Gastrocnemius medialis (tissue), 4 donors: ENCODE data around the gene KIRREL3. TPM values are rescaled to one million over a fixed set of nuclear protein-coding genes. Genes with fewer than 3 reads are reported as not detected.

Source experiments
- ATAC-seq, 2 donors: fragments of 150-250 bp; one replicate each; pipeline ENCODE4 v1.9.1; 2016
- DNase-seq, 2 donors: peaks; one replicate each; pipeline ENCODE4 v3.0.0-alpha.2; 2019
- H3K27ac ChIP-seq, 4 donors: fragments of 200-600 bp; sonication (generic); 1 replicate in 1 of 4; 2 replicates in 3 of 4; pipeline ENCODE4 v1.5.1; 2016 to 2018; ENCODE audit warnings: mild to moderate bottlenecking in 2 of 4, moderate library complexity in 1 of 4
- H3K27me3 ChIP-seq, 3 donors: fragments of 200-600 bp; sonication (generic) in 2 of 3; 1 replicate in 1 of 3; 2 replicates in 2 of 3; pipeline versions ENCODE4 v1.5.1 to v1.6.0; 2016 to 2019; ENCODE audit warnings: mild to moderate bottlenecking in 1 of 3, moderate library complexity in 1 of 3
- H3K36me3 ChIP-seq, 2 donors: fragments of 200-600 bp; sonication (generic) in 1 of 2; one replicate each; pipeline ENCODE4 v1.5.1; 2017 to 2018
- H3K4me1 ChIP-seq, 2 donors: fragments of 200-600 bp; sonication (generic) in 1 of 2; one replicate each; pipeline ENCODE4 v1.5.1; 2016 to 2017; ENCODE audit warnings: mild to moderate bottlenecking in 2 of 2
- H3K4me3 ChIP-seq, 4 donors: fragments of 200-600 bp; sonication (generic) in 3 of 4; 1 replicate in 1 of 4; 2 replicates in 3 of 4; pipeline ENCODE4 v1.5.1; 2016 to 2019; ENCODE audit warnings: mild to moderate bottlenecking in 2 of 4
- H3K9me3 ChIP-seq, 3 donors: fragments of 200-600 bp; sonication (generic) in 2 of 3; 1 replicate in 1 of 3; 2 replicates in 2 of 3; pipeline ENCODE4 v1.5.1; 2016 to 2019
- CTCF ChIP-seq, 5 experiments: fragments of 450-650 bp in 3 of 5; fragments of 200-600 bp in 2 of 5; sonication (generic) in 2 of 5; IDR thresholded peaks in 4 of 5; conservative IDR thresholded peaks in 1 of 5; 1 replicate in 4 of 5; 2 replicates in 1 of 5; pipeline ENCODE4 v1.5.1; 2016 to 2019; ENCODE audit warnings: antibody characterized with exemption in 5 of 5, mild to moderate bottlenecking in 3 of 5, moderate library complexity in 3 of 5
- POLR2A ChIP-seq, 2 donors: fragments of 450-650 bp; IDR thresholded peaks; one replicate each; pipeline ENCODE4 v1.6.1; 2017; ENCODE audit warnings: antibody characterized with exemption in 2 of 2, mild to moderate bottlenecking in 2 of 2, moderate library complexity in 2 of 2
- in situ Hi-C, 4 donors: fragments of 200-750 bp; cut with MboI; loops; one replicate each; pipeline versions ENCODE4 v1.15.0 to v1.8.0; 2017; ENCODE audit warnings: low sequenced_read_pairs in 4 of 4
- intact Hi-C: fragments of 100-400 bp; cut with DNase I; formaldehyde crosslinking; loops from one replicate; pipeline ENCODE4 v1.15.1; 2023; ENCODE audit warnings: low total_unique reads
- total RNA-seq, 4 donors: library from RNA; depleted of rRNA; stranded (reverse); fragments of >200 nt; gene quantifications; one replicate each; pipeline versions ENCODE4 v1.1.0 to v1.2.3, GENCODE V29; 2016

The KIRREL3 gene
- total RNA-seq, 4 donors from 2014 or later = 0.10 TPM; not detected in 3

- Histone ChIP-seq H3K36me3 (no peaks in the 10 kb centered on the region), H3K4me3 (no peak overlapping the region), H3K4me1 (no peaks in the 10 kb centered on the region), H3K27ac (no peak overlapping the region), H3K27me3 (no peaks in the 10 kb centered on the region), H3K9me3 (no peaks in the 10 kb centered on the region)
- intact Hi-C loops (no loop called here), in situ Hi-C loops (no loop called here)
- TF ChIP-seq POLR2A (IDR thresholded peaks at IDR 0.05) (no peak), CTCF (IDR thresholded peaks at IDR 0.05 in 4 of 5, conservative IDR thresholded peaks at IDR 0.05 in 1 of 5) (no peak)
- ATAC-seq (no peak), DNase-seq (no peak)
These were observed 481.4 kb downstream of the KIRREL3 start for GRCh38 chr11:126518972-126519690.

- in situ Hi-C loops = no loop called here
- no peak overlapping the region for H3K27ac ChIP-seq
- H3K4me1 ChIP-seq = no peaks in the 10 kb centered on the region
- H3K9me3 ChIP-seq = no peaks in the 10 kb centered on the region
- ATAC-seq (no peak), DNase-seq (no peak)
- H3K4me3 ChIP-seq = no peak overlapping the region
- H3K36me3 ChIP-seq = no peaks in the 10 kb centered on the region
- intact Hi-C loops = no loop called here
- H3K27me3 ChIP-seq = no peaks in the 10 kb centered on the region
- TF ChIP-seq POLR2A (IDR thresholded peaks at IDR 0.05) (no peak), CTCF (IDR thresholded peaks at IDR 0.05 in 4 of 5, conservative IDR thresholded peaks at IDR 0.05 in 1 of 5) (no peak)
These were observed 482.2 kb downstream of the KIRREL3 start for GRCh38 chr11:126518071-126518971.

- no peak for ATAC-seq
- Histone ChIP-seq H3K9me3 (no peaks in the 10 kb centered on the region), H3K27ac (no peak overlapping the region), H3K4me1 (no peaks in the 10 kb centered on the region), H3K27me3 (no peaks in the 10 kb centered on the region), H3K36me3 (no peaks in the 10 kb centered on the region), H3K4me3 (no peak overlapping the region)
- in situ Hi-C loops (no loop called here), intact Hi-C loops (no loop called here)
- TF ChIP-seq CTCF (IDR thresholded peaks at IDR 0.05 in 4 of 5, conservative IDR thresholded peaks at IDR 0.05 in 1 of 5) = no peak
- DNase-seq = no peak
These were observed 485.1 kb downstream of the KIRREL3 start for GRCh38 chr11:126515501-126515900.

GRCh38 chr11:126514061-126514693 lies 486.4 kb downstream of the KIRREL3 start:
- ATAC-seq = no peak
- TF ChIP-seq POLR2A (IDR thresholded peaks at IDR 0.05) (no peak), CTCF (IDR thresholded peaks at IDR 0.05 in 4 of 5, conservative IDR thresholded peaks at IDR 0.05 in 1 of 5) (no peak)
- H3K4me1 ChIP-seq = no peaks in the 10 kb centered on the region
- DNase-seq = no peak
- H3K27ac ChIP-seq = no peak overlapping the region
- intact Hi-C loops (no loop called here), in situ Hi-C loops (no loop called here)
- H3K4me3 ChIP-seq = no peak overlapping the region
- no peaks in the 10 kb centered on the region for H3K36me3 ChIP-seq
- no peaks in the 10 kb centered on the region for H3K27me3 ChIP-seq
- H3K9me3 ChIP-seq = no peaks in the 10 kb centered on the region
